GM12878 (cell line): ENCODE results near the gene ARTN. TPM values are rescaled to one million over a fixed set of nuclear protein-coding genes. Genes with fewer than 3 reads are reported as not detected.

Source experiments
- CHD1 ChIP-seq: IDR thresholded peaks from 2 replicates; pipeline ENCODE4 v1.6.1; 2012; ENCODE audit warnings: low read depth, low read length, improper control_type of control experiment
- EED ChIP-seq: sonication (generic); IDR thresholded peaks from 2 replicates; pipeline ENCODE4 v1.6.1; 2016; ENCODE audit warnings: antibody characterized with exemption, low read depth
- ESRRA ChIP-seq: IDR thresholded peaks from 2 replicates; pipeline ENCODE4 v1.6.1; 2012; ENCODE audit warnings: mild to moderate bottlenecking, low read length, improper control_type of control experiment
- NR2C2 ChIP-seq: IDR thresholded peaks from 2 replicates; pipeline ENCODE4 v1.6.1; 2011; ENCODE audit warnings: borderline replicate concordance, low read depth; ENCODE audit not compliant: control insufficient read depth, insufficient read length
- WRNIP1 ChIP-seq: IDR thresholded peaks from 2 replicates; pipeline ENCODE4 v1.6.1; 2011; ENCODE audit warnings: low read depth, low read length, improper control_type of control experiment, borderline replicate concordance
- ZSCAN29 ChIP-seq: fragments of 450-650 bp; IDR thresholded peaks from 2 replicates; pipeline ENCODE4 v1.6.1; 2017; ENCODE audit warnings: mild to moderate bottlenecking, moderate library complexity
- polyA plus RNA-seq, 11 experiments: library from polyadenylated mRNA; depleted of rRNA in 4 of 11; unstranded in 6 of 11; stranded (reverse) in 5 of 11; fragments of >200 nt; fragmentation: Nextera tagmentation in 4 of 11; fragmentation: Illumina TruSeq in 1 of 11; extraction: Ambion mirVana in 4 of 11; extraction: Trizol in 1 of 11; gene quantifications; 1 replicate in 1 of 11; 2 replicates in 10 of 11; pipeline versions ENCODE4 v1.2.1 to v1.2.3, GENCODE V29; 2011 to 2016; ENCODE audit warnings: inconsistent platforms in 2 of 11, missing spikeins in 2 of 11, low read depth in 1 of 11
- total RNA-seq, 4 experiments: library from RNA; depleted of rRNA in 3 of 4; stranded (reverse); fragments of >200 nt in 3 of 4; fragmentation: Illumina TruSeq in 1 of 4; extraction: Trizol in 1 of 4; gene quantifications; 2 replicates each; pipeline versions ENCODE4 v1.2.1 to v1.2.3, GENCODE V29; 2013 to 2021
- TF ChIP-seq, protein P1 (sequence below): fragments of 450-650 bp; IDR thresholded peaks from 2 replicates; pipeline ENCODE4 v1.6.1; 2017; ENCODE audit warnings: borderline replicate concordance
- TF ChIP-seq, protein P2 (sequence below): fragments of 450-650 bp; formaldehyde crosslinking; IDR thresholded peaks from 2 replicates; pipeline ENCODE4 v1.5.0; 2022; ENCODE audit warnings: mild to moderate bottlenecking, missing genetic modification characterization

ARTN gene
- total and polyA plus RNA-seq, 10 of the 15 experiments (the other 5 are each of a cell fraction or from before 2014, with no cell fraction given), result 0.06 to 2.1 (median 0.34) TPM; not detected in 1

DNA sequence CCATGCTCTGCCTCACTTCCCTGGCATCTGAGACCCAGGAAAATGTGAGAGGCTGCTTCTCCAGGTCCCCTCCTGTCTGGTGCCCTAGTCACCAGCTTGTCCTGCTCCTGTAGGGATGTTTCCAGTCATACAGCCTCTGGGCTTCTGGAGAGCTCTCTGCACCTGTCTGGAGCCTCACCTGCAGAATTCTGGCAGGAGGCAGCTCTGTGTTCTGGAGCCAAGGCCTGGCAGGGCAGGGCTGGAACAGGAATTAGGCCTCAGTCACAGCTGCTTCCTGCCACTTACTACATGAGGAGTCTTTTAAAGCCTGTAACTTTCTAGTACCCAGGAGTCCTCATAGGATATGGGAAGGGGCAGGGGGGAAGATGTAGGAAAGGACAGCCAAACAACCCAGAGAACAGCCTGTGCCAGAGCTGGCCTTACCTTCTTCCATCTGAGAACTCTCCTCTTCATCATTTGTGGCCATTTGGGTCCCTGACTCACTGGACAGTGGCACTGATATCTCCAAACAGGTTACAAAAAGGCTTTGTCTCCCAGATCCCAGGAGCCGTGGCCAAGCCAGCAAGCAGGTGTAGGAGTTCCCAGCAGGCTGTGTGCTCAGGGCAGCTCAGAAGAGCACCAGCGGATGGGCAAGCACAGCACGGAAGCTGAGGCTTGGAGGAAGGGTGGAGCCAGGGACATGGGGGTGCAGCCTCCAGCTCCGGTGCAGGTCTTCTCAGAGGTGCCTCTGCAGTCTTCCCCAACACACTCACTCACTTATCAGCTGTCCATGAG lies 31.4 kb upstream of the ARTN start (continued):
- TF ChIP-seq, protein P1, sequence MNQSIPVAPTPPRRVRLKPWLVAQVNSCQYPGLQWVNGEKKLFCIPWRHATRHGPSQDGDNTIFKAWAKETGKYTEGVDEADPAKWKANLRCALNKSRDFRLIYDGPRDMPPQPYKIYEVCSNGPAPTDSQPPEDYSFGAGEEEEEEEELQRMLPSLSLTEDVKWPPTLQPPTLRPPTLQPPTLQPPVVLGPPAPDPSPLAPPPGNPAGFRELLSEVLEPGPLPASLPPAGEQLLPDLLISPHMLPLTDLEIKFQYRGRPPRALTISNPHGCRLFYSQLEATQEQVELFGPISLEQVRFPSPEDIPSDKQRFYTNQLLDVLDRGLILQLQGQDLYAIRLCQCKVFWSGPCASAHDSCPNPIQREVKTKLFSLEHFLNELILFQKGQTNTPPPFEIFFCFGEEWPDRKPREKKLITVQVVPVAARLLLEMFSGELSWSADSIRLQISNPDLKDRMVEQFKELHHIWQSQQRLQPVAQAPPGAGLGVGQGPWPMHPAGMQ, result no peak
- TF ChIP-seq, protein P2, sequence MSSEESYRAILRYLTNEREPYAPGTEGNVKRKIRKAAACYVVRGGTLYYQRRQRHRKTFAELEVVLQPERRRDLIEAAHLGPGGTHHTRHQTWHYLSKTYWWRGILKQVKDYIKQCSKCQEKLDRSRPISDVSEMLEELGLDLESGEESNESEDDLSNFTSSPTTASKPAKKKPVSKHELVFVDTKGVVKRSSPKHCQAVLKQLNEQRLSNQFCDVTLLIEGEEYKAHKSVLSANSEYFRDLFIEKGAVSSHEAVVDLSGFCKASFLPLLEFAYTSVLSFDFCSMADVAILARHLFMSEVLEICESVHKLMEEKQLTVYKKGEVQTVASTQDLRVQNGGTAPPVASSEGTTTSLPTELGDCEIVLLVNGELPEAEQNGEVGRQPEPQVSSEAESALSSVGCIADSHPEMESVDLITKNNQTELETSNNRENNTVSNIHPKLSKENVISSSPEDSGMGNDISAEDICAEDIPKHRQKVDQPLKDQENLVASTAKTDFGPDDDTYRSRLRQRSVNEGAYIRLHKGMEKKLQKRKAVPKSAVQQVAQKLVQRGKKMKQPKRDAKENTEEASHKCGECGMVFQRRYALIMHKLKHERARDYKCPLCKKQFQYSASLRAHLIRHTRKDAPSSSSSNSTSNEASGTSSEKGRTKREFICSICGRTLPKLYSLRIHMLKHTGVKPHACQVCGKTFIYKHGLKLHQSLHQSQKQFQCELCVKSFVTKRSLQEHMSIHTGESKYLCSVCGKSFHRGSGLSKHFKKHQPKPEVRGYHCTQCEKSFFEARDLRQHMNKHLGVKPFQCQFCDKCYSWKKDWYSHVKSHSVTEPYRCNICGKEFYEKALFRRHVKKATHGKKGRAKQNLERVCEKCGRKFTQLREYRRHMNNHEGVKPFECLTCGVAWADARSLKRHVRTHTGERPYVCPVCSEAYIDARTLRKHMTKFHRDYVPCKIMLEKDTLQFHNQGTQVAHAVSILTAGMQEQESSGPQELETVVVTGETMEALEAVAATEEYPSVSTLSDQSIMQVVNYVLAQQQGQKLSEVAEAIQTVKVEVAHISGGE (CRISPR knock-in tag), result no peak
- no peak for TF ChIP-seq NR2C2
- TF ChIP-seq CHD1, result no peak
- TF ChIP-seq WRNIP1, result no peak
- no peak for TF ChIP-seq EED
- no peak for TF ChIP-seq ZSCAN29
- no peak for TF ChIP-seq ESRRA
